Measurements from ENCODE around the gene PCDHB8.

DNA sequence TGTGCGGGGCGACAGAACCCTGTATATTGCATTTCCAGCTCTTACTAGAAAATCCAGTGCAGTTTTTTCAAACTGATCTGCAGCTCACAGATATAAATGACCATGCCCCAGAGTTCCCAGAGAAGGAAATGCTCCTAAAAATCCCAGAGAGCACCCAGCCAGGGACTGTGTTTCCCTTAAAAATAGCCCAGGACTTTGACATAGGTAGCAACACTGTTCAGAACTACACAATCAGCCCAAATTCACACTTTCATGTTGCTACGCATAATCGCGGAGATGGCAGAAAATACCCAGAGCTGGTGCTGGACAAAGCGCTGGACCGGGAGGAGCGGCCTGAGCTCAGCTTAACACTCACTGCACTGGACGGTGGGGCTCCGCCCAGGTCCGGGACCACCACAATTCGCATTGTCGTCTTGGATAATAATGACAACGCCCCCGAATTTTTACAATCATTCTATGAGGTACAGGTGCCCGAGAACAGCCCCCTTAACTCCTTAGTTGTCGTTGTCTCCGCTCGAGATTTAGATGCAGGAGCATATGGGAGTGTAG, 41.8 kb upstream of the PCDHB8 start:
- TF ChIP-seq EGR1 (IDR thresholded peaks at IDR 0.05) (no peak), FOXM1 (IDR thresholded peaks at IDR 0.05; ENCODE audit: borderline replicate concordance, low read depth) (no peak), TEAD4 (IDR thresholded peaks at IDR 0.05) (no peak)
- TF ChIP-seq, protein P1, sequence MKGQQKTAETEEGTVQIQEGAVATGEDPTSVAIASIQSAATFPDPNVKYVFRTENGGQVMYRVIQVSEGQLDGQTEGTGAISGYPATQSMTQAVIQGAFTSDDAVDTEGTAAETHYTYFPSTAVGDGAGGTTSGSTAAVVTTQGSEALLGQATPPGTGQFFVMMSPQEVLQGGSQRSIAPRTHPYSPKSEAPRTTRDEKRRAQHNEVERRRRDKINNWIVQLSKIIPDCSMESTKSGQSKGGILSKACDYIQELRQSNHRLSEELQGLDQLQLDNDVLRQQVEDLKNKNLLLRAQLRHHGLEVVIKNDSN (IDR thresholded peaks at IDR 0.05) = no peak
- TF ChIP-seq, protein P2, sequence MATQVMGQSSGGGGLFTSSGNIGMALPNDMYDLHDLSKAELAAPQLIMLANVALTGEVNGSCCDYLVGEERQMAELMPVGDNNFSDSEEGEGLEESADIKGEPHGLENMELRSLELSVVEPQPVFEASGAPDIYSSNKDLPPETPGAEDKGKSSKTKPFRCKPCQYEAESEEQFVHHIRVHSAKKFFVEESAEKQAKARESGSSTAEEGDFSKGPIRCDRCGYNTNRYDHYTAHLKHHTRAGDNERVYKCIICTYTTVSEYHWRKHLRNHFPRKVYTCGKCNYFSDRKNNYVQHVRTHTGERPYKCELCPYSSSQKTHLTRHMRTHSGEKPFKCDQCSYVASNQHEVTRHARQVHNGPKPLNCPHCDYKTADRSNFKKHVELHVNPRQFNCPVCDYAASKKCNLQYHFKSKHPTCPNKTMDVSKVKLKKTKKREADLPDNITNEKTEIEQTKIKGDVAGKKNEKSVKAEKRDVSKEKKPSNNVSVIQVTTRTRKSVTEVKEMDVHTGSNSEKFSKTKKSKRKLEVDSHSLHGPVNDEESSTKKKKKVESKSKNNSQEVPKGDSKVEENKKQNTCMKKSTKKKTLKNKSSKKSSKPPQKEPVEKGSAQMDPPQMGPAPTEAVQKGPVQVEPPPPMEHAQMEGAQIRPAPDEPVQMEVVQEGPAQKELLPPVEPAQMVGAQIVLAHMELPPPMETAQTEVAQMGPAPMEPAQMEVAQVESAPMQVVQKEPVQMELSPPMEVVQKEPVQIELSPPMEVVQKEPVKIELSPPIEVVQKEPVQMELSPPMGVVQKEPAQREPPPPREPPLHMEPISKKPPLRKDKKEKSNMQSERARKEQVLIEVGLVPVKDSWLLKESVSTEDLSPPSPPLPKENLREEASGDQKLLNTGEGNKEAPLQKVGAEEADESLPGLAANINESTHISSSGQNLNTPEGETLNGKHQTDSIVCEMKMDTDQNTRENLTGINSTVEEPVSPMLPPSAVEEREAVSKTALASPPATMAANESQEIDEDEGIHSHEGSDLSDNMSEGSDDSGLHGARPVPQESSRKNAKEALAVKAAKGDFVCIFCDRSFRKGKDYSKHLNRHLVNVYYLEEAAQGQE (IDR thresholded peaks at IDR 0.05; ENCODE audit: low read depth) = no peak
- TF ChIP-seq, protein P3, sequence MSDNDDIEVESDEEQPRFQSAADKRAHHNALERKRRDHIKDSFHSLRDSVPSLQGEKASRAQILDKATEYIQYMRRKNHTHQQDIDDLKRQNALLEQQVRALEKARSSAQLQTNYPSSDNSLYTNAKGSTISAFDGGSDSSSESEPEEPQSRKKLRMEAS (IDR thresholded peaks at IDR 0.05) = no peak
